Lung microvascular endothelial cell (primary cell): Measurements from ENCODE around the gene TP73. TPM values are rescaled to one million over a fixed set of nuclear protein-coding genes. Genes with fewer than 3 reads are reported as not detected.
A peak's percentile ranks its signal among the peaks of the same experiment; 100 is the strongest.

Experiments
- DNase-seq, 2 donors: peaks; one replicate each; pipeline versions ENCODE4 v3.0.0 to v3.0.0-alpha.2; 2010; ENCODE audit warnings: low read depth in 2 of 2
- total RNA-seq: library from RNA; depleted of rRNA; stranded (reverse); fragments of >200 nt; gene quantifications from 2 replicates; pipeline ENCODE4 v1.2.1, GENCODE V29; 2014

The TP73 gene
- total RNA-seq, 1 donor from 2014 or later, result under 0.01 TPM

GRCh38 chr1:3725366-3725765, 73.0 kb downstream of the TP73 start:
- no peak for DNase-seq

- DNase-seq, result peak in 1 of 2 donors; percentile 46
These were observed 74.9 kb downstream of the TP73 start for GRCh38 chr1:3727042-3727824.

GRCh38 chr1:3727825-3728776, 75.8 kb downstream of the TP73 start:
- no peak for DNase-seq

- no peak for DNase-seq
These were observed 77.6 kb downstream of the TP73 start for GRCh38 chr1:3729594-3730542.

- DNase-seq, result no peak
These were observed 78.4 kb downstream of the TP73 start for GRCh38 chr1:3730543-3731247.

GRCh38 chr1:3731583-3732433, 79.5 kb downstream of the TP73 start:
- no peak for DNase-seq

GRCh38 chr1:3732434-3733093, 80.2 kb downstream of the TP73 start:
- peak in 1 of 2 donors; percentile 14 for DNase-seq

- no peak for DNase-seq
These were observed 81.0 kb downstream of the TP73 start for GRCh38 chr1:3733094-3733882.

- no peak for DNase-seq
These were observed 81.7 kb downstream of the TP73 start for GRCh38 chr1:3733883-3734589.

GRCh38 chr1:3734602-3735001, 82.3 kb downstream of the TP73 start:
- DNase-seq, result no peak

GRCh38 chr1:3735027-3735681, 82.8 kb downstream of the TP73 start:
- DNase-seq, result no peak

- DNase-seq, result no peak
These were observed 83.4 kb downstream of the TP73 start for GRCh38 chr1:3735688-3736087.

- DNase-seq, result no peak
These were observed 83.8 kb downstream of the TP73 start for GRCh38 chr1:3736131-3736561.

GRCh38 chr1:3736708-3737107, 84.4 kb downstream of the TP73 start:
- no peak for DNase-seq

- DNase-seq, result no peak
These were observed 86.6 kb downstream of the TP73 start for GRCh38 chr1:3738943-3739342.

GRCh38 chr1:3740042-3740441, 87.7 kb downstream of the TP73 start:
- no peak for DNase-seq

- DNase-seq, result no peak
These were observed 88.4 kb downstream of the TP73 start for GRCh38 chr1:3740752-3741151.
